WERI-Rb-1 (cell line): ENCODE measurements around the gene PRKCE.

Experiments
- DNase-seq: peaks from one replicate; pipeline ENCODE4 v3.0.0-alpha.2; 2020
- H3K27ac ChIP-seq: fragments of 250-450 bp; sonication (Bioruptor Pico); 2 replicates; pipeline ENCODE4 v1.5.1; 2020; ENCODE audit warnings: mild to moderate bottlenecking, moderate library complexity
- H3K27me3 ChIP-seq: fragments of 250-450 bp; sonication (Bioruptor Pico); 2 replicates; pipeline ENCODE4 v1.5.1; 2021; ENCODE audit warnings: mild to moderate bottlenecking, low read depth, moderate library complexity; ENCODE audit not compliant: insufficient read depth, severe bottlenecking
- H3K36me3 ChIP-seq: fragments of 250-450 bp; sonication (Bioruptor Pico); 2 replicates; pipeline ENCODE4 v1.5.1; 2020; ENCODE audit warnings: mild to moderate bottlenecking, moderate library complexity
- H3K4me3 ChIP-seq: 2 replicates; pipeline ENCODE4 v1.5.1; 2011; ENCODE audit warnings: low read depth, mild to moderate bottlenecking, control low read depth, low read length
- H3K9me3 ChIP-seq: fragments of 250-450 bp; sonication (Bioruptor Pico); 2 replicates; pipeline ENCODE4 v1.5.1; 2021; ENCODE audit warnings: mild to moderate bottlenecking, moderate library complexity; ENCODE audit not compliant: severe bottlenecking
- CTCF ChIP-seq: IDR thresholded peaks from 2 replicates; pipeline ENCODE4 v1.5.1; 2011; ENCODE audit warnings: low read depth, mild to moderate bottlenecking, control low read depth, inconsistent platforms, low read length

PRKCE gene

GRCh38 chr2:46042207-46042637 is 390.7 kb downstream of the PRKCE start:
- no peak overlapping the region for H3K27ac ChIP-seq
- no peaks in the 10 kb centered on the region for H3K27me3 ChIP-seq
- no peaks in the 10 kb centered on the region for H3K36me3 ChIP-seq
- H3K4me3 ChIP-seq: no peak overlapping the region
- DNase-seq: no peak
- no peak for TF ChIP-seq CTCF
- H3K9me3 ChIP-seq: no peaks in the 10 kb centered on the region

GRCh38 chr2:46042711-46043110 is 391.2 kb downstream of the PRKCE start:
- H3K27ac ChIP-seq: no peak overlapping the region
- no peak for TF ChIP-seq CTCF
- H3K27me3 ChIP-seq: no peaks in the 10 kb centered on the region
- no peaks in the 10 kb centered on the region for H3K36me3 ChIP-seq
- H3K4me3 ChIP-seq: no peak overlapping the region
- no peak for DNase-seq
- H3K9me3 ChIP-seq: no peaks in the 10 kb centered on the region

GRCh38 chr2:46045888-46046287 is 394.4 kb downstream of the PRKCE start:
- H3K4me3 ChIP-seq: no peak overlapping the region
- no peak for DNase-seq
- H3K9me3 ChIP-seq: no peaks in the 10 kb centered on the region
- H3K36me3 ChIP-seq: no peaks in the 10 kb centered on the region
- no peak for TF ChIP-seq CTCF
- no peaks in the 10 kb centered on the region for H3K27me3 ChIP-seq
- H3K27ac ChIP-seq: no peak overlapping the region; the same call in 1 of the 2 replicates

GRCh38 chr2:46047290-46047689 is 395.8 kb downstream of the PRKCE start:
- H3K27me3 ChIP-seq: no peaks in the 10 kb centered on the region
- H3K9me3 ChIP-seq: no peaks in the 10 kb centered on the region
- H3K36me3 ChIP-seq: no peaks in the 10 kb centered on the region
- H3K4me3 ChIP-seq: no peak overlapping the region
- no peak overlapping the region for H3K27ac ChIP-seq
- DNase-seq: no peak
- TF ChIP-seq CTCF: no peak

GRCh38 chr2:46048693-46049092 is 397.2 kb downstream of the PRKCE start:
- Histone ChIP-seq H3K27ac (no peak overlapping the region), H3K4me3 (no peak overlapping the region), H3K9me3 (no peaks in the 10 kb centered on the region), H3K27me3 (no peaks in the 10 kb centered on the region), H3K36me3 (no peaks in the 10 kb centered on the region)
- DNase-seq: no peak
- TF ChIP-seq CTCF: no peak

- no peak for TF ChIP-seq CTCF
- Histone ChIP-seq H3K36me3 (no peaks in the 10 kb centered on the region), H3K4me3 (no peak overlapping the region), H3K27me3 (no peaks in the 10 kb centered on the region), H3K27ac (no peak overlapping the region), H3K9me3 (no peaks in the 10 kb centered on the region)
- DNase-seq: no peak
Observed at GRCh38 chr2:46050027-46050426, 398.6 kb downstream of the PRKCE start.
